ENCODE results near the gene ANKRD13C.

GRCh38 chr1:70210820-70211219 lies 143.7 kb downstream of the ANKRD13C start:
- TF ChIP-seq CTCF (conservative IDR thresholded peaks at IDR 0.05): no peak
- TF ChIP-seq ZFX (IDR thresholded peaks at IDR 0.05): no peak

All from C4-2B (cell line).